ENCODE data around the gene SIRT5.

DNA sequence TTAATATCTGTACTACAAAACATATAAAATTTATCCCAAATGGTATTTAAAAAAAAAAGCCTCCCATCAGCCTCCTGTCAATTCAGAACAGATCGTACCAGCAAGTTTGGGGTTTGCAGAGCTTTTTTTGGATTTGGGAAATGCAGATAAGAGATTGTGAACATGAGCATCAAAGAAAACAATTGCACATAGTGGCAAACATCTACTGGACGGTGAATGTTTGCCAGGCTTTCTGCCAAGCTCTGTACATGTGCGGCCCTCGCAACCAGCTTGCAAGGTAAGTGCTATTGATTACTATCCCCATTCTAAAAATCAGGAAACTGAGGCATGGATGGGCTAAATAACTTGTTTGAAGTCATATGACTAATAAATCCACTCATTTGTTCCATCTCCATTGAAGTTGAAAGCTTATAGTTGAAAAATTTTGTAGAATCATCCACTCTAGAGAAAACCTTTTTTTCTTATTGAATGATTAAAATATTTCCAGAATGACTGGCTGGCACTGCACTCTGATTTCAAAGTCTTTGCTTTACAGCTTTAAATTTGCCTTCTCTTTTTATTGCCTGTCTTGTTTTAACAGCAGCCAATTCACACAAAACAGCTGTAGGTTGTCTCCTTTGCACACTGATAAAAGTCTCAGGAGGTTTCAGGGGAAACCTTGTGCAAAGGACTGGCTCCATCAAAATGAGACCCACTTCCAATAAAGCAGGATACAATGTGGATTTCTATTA lies 37.4 kb upstream of the SIRT5 start:
- TF ChIP-seq, protein P1, sequence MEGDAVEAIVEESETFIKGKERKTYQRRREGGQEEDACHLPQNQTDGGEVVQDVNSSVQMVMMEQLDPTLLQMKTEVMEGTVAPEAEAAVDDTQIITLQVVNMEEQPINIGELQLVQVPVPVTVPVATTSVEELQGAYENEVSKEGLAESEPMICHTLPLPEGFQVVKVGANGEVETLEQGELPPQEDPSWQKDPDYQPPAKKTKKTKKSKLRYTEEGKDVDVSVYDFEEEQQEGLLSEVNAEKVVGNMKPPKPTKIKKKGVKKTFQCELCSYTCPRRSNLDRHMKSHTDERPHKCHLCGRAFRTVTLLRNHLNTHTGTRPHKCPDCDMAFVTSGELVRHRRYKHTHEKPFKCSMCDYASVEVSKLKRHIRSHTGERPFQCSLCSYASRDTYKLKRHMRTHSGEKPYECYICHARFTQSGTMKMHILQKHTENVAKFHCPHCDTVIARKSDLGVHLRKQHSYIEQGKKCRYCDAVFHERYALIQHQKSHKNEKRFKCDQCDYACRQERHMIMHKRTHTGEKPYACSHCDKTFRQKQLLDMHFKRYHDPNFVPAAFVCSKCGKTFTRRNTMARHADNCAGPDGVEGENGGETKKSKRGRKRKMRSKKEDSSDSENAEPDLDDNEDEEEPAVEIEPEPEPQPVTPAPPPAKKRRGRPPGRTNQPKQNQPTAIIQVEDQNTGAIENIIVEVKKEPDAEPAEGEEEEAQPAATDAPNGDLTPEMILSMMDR (conservative IDR thresholded peaks at IDR 0.05; ENCODE audit: low read length), result no peak
- TF ChIP-seq EZH2phosphoT487 (IDR thresholded peaks at IDR 0.05; ENCODE audit: borderline replicate concordance), result no peak
